Activated effector memory CD4-positive, alpha-beta T cell treated with anti-CD3 and anti-CD28 coated beads, Interleukin-2, amount 50 U/mL, for 16 hours (primary cell): ENCODE measurements around the gene XPNPEP3.

Experiments used
- DNase-seq: peaks from one replicate; pipeline ENCODE4 v3.0.0-alpha.2; 2020

XPNPEP3 gene

DNA sequence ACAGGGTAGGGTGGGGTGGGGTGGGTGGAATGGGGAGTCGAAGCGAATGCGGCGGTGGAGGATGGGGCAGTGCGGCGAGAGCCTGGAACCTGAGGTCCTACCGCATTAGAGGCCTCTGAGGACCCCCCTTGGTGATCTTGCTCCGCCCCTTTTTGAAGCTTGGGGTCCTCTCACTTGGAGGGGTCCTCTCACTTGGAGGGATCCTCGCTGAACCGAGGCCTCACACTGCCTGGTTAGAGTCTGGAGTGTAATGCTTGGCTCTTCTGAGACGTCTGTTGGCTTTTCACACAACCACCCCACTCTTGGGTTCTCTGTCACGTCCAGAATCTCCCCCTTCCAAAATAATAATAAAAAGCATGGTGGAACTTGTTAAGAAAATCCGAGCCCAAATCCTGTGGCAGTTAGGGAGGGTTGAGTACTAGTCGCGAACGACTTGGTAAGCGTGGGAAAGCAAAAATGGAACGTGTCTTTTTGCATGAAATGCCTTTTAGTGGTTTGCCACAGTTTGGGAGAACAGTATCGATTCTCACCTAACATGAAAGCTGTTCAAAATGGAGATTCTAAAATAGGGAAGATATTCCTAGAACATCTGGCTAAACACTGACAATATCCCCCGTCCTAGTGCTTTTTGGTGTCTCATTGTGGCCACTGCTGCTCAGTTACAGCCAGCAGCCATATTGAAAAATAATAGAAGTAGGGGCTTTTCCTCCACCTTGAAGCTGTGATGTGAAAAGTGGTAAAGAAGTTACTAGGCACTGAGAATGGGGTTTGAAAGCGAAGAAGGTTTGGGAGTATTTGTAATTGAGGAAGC is 95.1 kb downstream of the XPNPEP3 start:
- no peak for DNase-seq

DNA sequence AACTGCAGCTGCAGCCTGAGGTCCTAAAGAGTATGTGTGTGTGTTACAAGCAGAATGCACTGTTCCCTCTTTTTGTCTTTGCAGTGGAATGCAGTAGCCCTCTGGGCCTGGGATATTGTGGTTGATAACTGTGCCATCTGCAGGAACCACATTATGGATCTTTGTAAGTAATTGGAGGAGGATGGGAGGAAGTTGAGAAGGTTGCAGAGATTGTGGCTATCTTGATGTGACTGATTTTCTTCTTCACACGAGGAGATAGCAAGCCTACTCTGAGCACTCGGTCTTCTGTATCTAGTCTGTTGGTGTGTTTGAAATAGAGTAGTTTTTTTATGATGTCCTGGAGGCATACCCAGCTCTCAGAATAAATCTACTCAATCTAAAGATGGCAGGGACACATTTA is 96.5 kb downstream of the XPNPEP3 start:
- no peak for DNase-seq

DNA sequence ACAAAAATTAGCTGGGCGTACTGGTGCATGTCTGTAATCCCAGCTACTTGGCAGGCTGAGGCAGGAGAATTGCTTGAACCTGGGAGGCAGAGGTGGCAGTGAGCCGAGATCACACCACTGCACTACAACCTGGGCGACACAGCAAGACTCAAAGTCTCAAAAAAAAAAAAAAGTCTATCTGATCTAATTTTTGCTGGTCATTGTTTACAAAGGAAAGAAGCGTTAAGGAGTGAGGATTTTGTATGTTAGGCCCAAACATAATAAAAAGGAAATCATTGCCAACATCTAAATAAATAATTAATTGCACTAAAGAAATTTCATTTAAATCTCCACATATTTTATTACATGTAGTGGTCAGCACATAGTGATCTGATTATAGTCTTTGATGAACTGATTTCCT is 97.2 kb downstream of the XPNPEP3 start:
- DNase-seq = no peak

DNA sequence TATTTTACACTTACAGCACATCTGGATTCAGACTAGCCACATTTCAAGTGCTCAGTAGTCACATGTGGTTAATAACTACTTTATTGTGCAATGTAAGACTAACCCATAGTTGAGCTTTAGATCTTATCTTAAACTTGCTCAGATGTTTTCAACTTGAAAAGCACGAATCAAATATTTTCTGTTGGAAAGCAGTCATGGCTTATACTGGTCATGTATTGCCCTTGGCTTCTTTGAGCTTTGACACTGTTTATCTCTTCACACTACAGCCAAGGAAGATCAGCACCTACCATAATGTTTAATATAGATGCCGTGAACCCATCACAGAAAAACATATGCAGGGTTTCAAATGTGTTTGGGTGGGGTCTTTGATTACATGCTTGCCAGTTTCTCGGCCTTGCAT is 98.6 kb downstream of the XPNPEP3 start:
- no peak for DNase-seq

DNA sequence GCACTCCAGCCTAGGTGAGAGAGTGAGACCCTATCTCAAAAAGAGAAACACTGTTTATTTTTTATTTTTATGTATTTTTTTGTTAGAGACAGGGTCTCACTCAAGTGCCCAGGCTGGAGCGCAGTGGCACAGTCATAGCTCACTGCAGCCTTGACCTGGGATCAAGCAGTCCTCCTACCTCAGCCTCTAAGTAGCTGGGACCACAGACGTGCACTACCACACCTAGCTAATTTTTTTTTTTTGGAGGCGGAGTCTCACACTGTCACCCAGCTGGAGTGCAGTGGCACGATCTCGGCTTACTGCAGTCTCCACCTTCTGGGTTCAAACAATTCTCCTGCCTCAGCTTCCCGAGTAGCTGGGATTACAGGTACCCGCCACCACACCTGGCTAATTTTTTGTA is 100.7 kb downstream of the XPNPEP3 start:
- DNase-seq = no peak

DNA sequence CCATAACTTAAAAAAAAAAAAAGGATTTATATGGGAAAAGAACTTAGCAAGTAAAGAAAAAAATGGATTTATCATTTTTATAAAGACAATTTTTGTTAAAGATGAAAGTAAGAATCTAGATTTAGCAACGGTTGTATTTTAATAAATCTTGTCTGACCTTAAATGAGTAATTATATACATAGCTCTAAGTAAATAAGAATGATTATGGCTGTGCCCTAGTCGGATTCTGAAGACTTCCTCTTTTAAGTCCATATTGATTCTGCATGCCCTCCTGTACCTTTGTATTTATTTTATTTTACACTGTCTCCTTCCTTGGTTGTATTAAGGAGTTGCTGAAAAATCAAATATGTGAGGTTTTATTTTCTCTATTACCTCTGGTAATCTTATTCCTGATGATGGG is 101.4 kb downstream of the XPNPEP3 start:
- no peak for DNase-seq

DNA sequence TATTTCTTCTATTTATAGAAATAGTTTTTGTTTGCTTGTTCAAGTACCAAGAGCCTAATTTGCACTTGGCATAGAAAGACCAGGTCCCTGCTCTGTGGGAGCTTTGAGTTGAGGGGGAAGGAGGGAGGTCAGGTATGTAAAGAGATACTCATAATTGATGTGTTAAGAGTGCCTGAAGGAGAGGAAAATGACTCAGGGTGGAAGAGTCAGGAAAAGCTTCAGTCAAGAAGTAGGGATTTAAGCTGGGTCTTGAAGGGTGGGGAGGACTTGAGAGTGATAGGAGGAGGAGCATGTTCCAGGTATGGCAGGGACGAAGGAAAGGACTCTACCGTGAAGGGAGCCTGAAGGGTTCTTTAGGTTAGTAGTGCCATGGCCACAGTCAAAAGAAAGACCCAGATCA is 103.2 kb downstream of the XPNPEP3 start:
- no peak for DNase-seq

DNA sequence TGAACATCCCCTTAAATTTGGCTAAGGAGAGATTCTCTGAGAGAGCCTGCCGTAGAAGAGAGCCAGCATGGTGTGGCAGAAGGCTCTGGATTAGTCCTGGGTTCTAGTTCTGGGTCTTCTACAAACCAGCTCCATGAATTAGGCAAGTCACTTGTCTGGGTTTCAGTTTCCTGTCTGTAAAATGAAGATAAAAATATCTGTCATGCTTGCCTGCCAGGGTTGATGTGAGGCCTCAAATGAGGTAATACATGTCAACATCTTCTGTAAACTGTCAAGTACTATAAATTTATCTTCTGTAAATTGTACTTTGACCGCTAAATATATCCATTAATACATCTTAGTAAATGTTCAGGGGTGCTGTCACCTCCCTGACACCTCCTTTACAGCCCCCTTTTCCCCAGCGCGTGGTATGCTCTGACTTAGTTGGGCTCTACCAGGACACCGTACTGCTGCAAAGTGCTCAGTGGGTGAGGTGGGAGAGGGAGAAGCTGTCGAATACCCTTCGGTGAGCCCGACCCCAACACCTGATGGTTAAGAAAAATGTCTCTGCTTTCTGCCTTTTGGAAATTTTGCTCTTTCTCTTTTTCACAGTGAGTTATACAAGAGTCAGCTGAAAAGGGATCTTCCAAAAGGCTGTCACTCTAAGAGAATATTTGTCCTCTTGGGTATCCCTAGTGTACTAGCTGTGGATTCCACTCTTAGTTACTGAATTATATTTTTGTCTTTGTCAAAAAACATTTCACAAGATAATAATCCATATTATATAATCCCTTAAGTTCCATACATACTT is 109.2 kb downstream of the XPNPEP3 start:
- no peak for DNase-seq

DNA sequence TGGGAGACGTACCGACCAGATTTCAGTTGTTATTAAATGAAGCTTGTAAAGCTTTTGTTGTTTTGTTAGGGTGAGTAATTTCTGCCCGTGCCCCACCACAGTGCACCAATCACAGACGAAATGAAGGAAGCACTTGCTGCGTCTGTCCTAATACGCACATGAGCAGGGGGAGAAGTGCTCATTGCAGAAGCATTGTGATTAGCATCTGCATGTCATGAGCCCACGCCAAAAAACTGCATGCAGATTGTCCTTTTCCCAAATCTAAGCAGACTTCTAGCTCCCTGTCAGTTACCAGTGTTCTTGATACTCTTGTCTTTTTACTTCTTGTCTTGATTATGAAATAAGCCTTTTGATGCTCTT is 109.8 kb downstream of the XPNPEP3 start:
- no peak for DNase-seq

DNA sequence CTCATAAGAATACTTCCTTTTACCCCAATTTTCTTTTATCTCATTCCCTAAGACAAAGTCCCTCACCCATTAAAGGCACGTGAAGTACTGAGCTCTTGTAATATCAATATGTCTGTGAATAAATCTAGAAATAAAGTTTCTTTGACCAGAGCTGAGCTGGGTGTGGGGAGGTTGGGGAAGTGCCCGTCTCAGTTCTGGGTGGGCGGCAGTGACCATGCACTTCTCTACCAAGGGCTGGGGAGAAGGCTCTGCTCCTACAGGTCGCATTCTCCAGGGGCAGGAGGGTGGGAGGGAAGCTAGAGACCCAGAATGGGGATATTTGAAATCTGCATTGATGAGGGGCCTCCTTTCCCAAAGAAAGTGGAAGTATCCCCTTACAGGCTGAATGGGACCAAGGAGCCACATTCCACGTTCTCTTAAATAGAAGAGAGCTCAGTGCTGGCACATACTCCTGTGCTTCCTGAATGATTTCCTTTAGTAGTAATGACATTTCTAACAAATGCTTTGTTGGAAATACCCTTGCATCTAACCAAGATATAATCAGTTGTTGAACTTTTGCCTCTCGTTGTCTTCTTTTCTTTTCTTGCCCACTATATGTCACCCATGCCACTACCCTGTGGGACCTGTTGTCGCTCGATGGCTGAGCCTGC is 110.3 kb downstream of the XPNPEP3 start:
- no peak for DNase-seq

DNA sequence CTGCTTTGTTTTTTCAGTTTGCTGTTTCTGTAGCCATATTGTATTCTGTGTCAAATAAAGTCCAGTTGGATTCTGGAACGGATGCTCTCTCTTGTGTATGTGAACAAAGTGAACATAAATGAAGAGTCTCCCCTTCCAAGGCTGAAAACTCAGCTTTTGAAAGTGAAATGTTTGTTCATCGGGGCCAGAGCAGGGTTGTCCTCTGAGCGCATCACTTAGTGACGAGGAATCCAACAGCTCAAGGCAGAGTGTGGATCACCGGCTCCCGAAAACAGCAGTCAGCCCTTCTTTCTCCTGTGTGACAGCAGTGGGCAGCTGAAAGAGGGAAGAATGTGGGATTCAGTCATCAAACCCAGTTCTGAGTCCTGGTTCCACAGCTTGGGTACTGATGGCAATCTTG is 115.6 kb downstream of the XPNPEP3 start:
- no peak for DNase-seq

DNA sequence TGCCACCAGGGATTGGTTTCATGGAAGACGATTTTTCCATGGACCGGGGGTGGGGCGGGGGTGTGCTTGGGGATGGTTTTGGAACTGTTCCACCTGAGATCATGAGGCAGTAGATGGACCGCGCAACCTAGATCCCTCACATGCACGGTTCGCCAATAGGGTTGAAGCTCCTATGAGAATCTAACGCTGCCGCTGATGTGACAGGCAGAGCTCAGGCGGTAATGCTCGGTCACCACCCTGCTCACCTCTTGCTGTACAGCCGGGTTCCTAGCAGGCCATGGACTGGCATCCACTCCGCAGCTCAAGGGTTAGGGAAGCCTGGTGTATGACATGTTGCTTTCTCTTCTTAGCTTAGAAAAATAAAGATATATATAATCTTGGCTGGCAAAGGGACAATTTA is 116.2 kb downstream of the XPNPEP3 start:
- DNase-seq = no peak

DNA sequence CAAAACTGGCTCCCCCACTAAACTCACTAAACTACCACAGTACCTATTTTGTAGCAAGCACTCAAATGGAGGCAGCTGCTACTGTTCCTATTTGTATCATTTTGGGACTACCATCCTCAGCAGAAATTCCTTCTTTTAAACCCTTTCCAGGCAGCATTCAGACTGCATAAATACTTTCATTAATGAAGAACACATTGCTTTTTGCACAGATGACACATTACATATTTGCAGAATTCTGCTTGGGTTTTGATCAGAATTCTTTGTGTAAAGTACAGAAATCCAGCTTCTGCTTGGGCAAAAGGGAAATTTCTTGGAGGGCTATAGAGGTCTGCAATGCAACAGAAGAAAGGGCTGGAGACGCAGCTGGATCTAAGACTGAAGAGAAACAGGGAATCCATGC is 118.4 kb downstream of the XPNPEP3 start:
- no peak for DNase-seq

DNA sequence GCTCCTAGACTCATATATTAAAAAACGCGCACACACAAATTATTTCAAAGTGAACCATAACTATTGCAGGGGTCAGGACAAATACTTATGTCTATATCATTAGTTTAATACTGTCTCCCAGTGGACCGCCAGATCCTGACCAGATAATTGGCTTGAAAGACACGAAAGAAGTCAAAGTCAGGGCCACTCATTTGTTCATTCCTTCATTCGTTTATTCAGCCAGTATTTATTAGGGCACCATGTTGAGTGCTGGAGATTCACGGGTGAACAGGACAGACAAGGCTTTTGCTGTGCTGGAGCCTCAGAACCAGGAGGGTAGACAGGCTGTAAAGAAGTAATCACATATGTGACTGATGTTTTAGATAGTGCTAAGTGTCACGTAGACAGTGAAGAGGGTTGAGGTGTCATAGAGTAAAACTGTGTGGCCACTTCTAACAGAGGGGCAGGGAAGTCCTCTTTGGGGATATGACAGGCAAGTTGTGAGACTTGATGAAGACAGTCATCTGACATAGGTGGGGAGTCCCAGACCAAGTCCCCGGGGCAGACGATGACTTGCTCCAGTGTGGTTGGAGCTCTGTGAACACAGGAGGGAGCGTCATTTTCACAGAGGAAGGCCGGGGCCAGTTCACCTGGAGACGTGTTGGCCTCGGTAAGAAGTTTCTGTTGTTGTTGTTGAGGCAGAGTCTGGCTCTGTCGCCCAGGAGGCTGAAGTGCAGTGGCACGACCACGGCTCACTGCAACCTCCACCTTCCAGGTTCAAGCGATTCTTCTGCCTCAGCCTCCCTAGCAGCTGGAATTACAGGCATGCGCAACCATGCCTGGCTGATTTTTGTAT is 120.1 kb downstream of the XPNPEP3 start:
- no peak for DNase-seq

DNA sequence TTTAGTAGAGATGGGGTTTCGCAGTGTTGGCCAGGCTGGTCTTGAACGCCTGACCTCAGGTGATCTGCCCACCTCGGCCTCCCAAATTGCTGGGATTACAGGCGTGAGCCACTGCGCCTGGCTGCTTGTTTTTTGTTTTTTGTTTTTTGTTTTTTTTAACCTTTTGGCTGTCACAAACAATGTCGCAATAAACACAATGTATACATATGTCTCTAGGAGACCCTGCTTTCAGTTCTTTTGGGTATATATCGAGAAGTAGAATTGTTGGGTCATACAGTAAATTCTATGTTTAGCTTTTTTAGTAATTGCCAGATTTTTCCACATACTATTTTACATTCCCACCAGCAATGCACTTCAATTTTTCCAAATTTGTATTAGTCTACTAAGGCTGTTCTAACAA is 122.2 kb downstream of the XPNPEP3 start:
- DNase-seq = no peak

DNA sequence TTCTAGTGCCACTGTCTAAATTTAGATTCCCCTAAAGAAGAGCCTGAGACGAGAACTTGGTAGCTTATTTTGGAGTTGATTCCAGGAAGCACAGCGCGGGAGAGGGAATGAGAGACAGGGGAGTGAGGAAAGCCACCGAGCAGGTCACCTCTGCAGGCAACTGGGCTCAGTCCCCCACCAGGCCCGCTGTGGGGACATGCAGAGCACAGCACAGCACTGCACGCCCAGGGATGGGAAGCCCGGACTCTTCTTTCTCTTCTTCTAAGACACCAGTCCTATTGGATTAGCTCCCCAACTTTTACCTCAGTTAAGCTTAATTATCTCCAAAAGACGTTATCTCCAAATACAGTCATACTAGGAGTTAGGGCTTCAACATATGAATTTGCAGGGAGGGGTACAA is 122.9 kb downstream of the XPNPEP3 start:
- DNase-seq = no peak
